ENCODE data around the gene UQCRHL. TPM values are rescaled to one million over a fixed set of nuclear protein-coding genes. Genes with fewer than 3 reads are reported as not detected.

Gene UQCRHL
- total and polyA plus RNA-seq, 10 of the 15 experiments (the other 5 are each of a cell fraction or from before 2014, with no cell fraction given) = 1.4 to 17.3 (median 5.7) TPM

GRCh38 chr1:15834406-15835204 lies 27.2 kb upstream of the UQCRHL start:
- RAD21 ChIA-PET (ENCODE audit: unreplicated experiment) = interaction anchor here (0.9 to 2.8 kb wide), 16 partner anchors 10 to 180 kb away, joined by 3 to 55 read pairs (median 6); partner anchors contain the start of genes SPEN and ZBTB17
- peak overlapping the region; percentile 97 for H3K4me2 ChIP-seq (ENCODE audit: control insufficient read depth, insufficient read depth)
- CTCF ChIA-PET = interaction anchor here (0.6 to 1.8 kb wide), 14 partner anchors 9 to 175 kb away, joined by 3 to 25 read pairs (median 4); partner anchors contain the start of gene SPEN
- H2AFZ ChIP-seq (ENCODE audit: control insufficient read depth, low read depth, low read length) = peak overlapping the region; percentile 81
- peak overlapping the region; percentile 100 for H3K27ac ChIP-seq (ENCODE audit: control insufficient read depth, insufficient read depth)
- peak overlapping the region; percentile 100 for H3K9ac ChIP-seq (ENCODE audit: control insufficient read depth, insufficient read depth, low read length)
- FAIRE-seq (peak; percentile 86), ATAC-seq (peak; percentile 74), DNase-seq (ENCODE audit: low read depth, low spot score) (peak; percentile 84)
- H3K4me1 ChIP-seq (ENCODE audit: control insufficient read depth, insufficient read depth, low read length) = peaks cover 38% of the 10 kb centered on the region
- no TSS peak for BruUV-seq (replicated peaks)
- H3K4me3 ChIP-seq = peak overlapping the region; percentile 87
- intact Hi-C loops (cut with micrococcal nuclease; ENCODE audit: unreplicated experiment) (loop anchor here (1.0 kb wide), 1 partner anchor 13 kb away; the partner anchor contains the start of gene SPEN), in situ Hi-C loops (cut with MboI) (no loop called here)
- H4K20me1 ChIP-seq (ENCODE audit: control insufficient read depth, insufficient read depth) = no peaks in the 10 kb centered on the region
- POLR2A ChIA-PET = interaction anchor here (0.5 to 3.1 kb wide), 14 partner anchors 10 to 513 kb away, joined by 3 to 75 read pairs (median 6); partner anchors contain the start of gene SPEN
- SMC1A ChIA-PET (ENCODE audit: uncharacterized antibody, unreplicated experiment) = interaction anchor here (0.7 to 4.2 kb wide), 18 partner anchors 9 to 173 kb away, joined by 3 to 49 read pairs (median 6); partner anchors contain the start of gene SPEN
- no peaks in the 10 kb centered on the region for H3K27me3 ChIP-seq (replicated peaks in 1 of 2; ENCODE audit: control insufficient read depth in 2 of 2, insufficient read depth in 2 of 2, low read length in 1 of 2)
- WGBS (ENCODE audit: insufficient coverage, insufficient replicate concordance, low lambda C conversion rate, missing lambda C conversion rate) = 1% methylated on average over 67 of the region's 77 CpGs
- H3K79me2 ChIP-seq (ENCODE audit: control insufficient read depth, insufficient read depth, low read length) = peaks cover 26% of the 10 kb centered on the region
- no peaks in the 10 kb centered on the region for H3K36me3 ChIP-seq (ENCODE audit: control insufficient read depth in 2 of 2, insufficient read depth in 2 of 2, low read length in 1 of 2)
- no peaks in the 10 kb centered on the region for H3K9me3 ChIP-seq (replicated peaks; ENCODE audit: control insufficient read depth, insufficient read depth, low read length)
- TF ChIP-seq BCL3 (IDR thresholded peaks at IDR 0.05; ENCODE audit: borderline replicate concordance, insufficient read depth, low read depth, low read length, poor library complexity, severe bottlenecking) (peak; percentile 81), MTA2 (IDR thresholded peaks at IDR 0.05; ENCODE audit: low read depth) (peak; percentile 61; the same call in 1 of the 2 replicates), CEBPZ (IDR thresholded peaks at IDR 0.05; ENCODE audit: low read depth, low read length) (no peak), ETV6 (conservative IDR thresholded peaks at IDR 0.05 in 1 of 2, IDR thresholded peaks at IDR 0.05 in 1 of 2; ENCODE audit: borderline replicate concordance in 1 of 2, low read depth in 1 of 2) (0 out of 4 replicates have a peak, but pooled peaks of 1 of the 2 experiments have one; percentile 49), CEBPB (IDR thresholded peaks at IDR 0.05; ENCODE audit: borderline replicate concordance in 1 of 2, low read depth in 2 of 2, low read length in 2 of 2) (no peak; a peak in 1 of 4 replicates), ZNF384 (IDR thresholded peaks at IDR 0.05; ENCODE audit: borderline replicate concordance, low read depth, low read length) (peak; percentile 99), YY1 (IDR thresholded peaks at IDR 0.05; ENCODE audit: low read depth, low read length) (peak; percentile 100), ZBTB33 (IDR thresholded peaks at IDR 0.05) (no peak), MLLT1 (IDR thresholded peaks at IDR 0.05) (peak; percentile 75), EGR1 (IDR thresholded peaks at IDR 0.05; ENCODE audit: borderline replicate concordance in 1 of 2, low read depth in 2 of 2, low read length in 2 of 2) (peak in 1 of 2 experiments; percentile 86; a peak in 1 of 3 replicates), BACH1 (IDR thresholded peaks at IDR 0.05; ENCODE audit: borderline replicate concordance) (peak; percentile 91), EED (IDR thresholded peaks at IDR 0.05; ENCODE audit: low read depth) (0 out of 2 replicates have a peak, but pooled peaks have one; percentile 32)
